IMR-90 (cell line): ENCODE results near the gene SYNE2. TPM values are rescaled to one million over a fixed set of nuclear protein-coding genes. Genes with fewer than 3 reads are reported as not detected.
"Not testable (repeated sequence)": the region's sequence is repeated elsewhere in the genome, so short reads cannot be mapped to it uniquely, and the experiment has no call there.

Experiments used
- ATAC-seq: fragments of 200-7000 bp; cut with Tn5 transposase; 2 replicates; pipeline ENCODE4 v1.9.1; 2020; ENCODE audit warnings: low read depth, mild to moderate bottlenecking, moderate library complexity
- BruUV-seq: library from RNA; stranded (reverse); fragments of 400-500 nt; replicated peaks from 2 replicates; lab custom pipeline; 2021; lab: Mats Ljungman, UMichigan
- CTCF ChIA-PET: fragments of 300-600 bp; formaldehyde crosslinking; extraction: SDS; loops from one replicate; lab custom pipeline; 2021; ENCODE audit warnings: antibody characterized with exemption; lab: Yijun Ruan, JAX
- POLR2A ChIA-PET: fragments of 300-600 bp; sonication (Branson Sonifier 250); formaldehyde crosslinking; loops from one replicate; lab custom pipeline; 2022; ENCODE audit warnings: antibody characterized with exemption; ENCODE audit not compliant: unreplicated experiment; lab: Charles Lee
- DNase-seq: peaks from one replicate; pipeline ENCODE4 v3.0.0; 2013
- H2AFZ ChIP-seq: replicated peaks from 2 replicates; pipeline ENCODE3; 2013; ENCODE audit warnings: low read length, mild to moderate bottlenecking; ENCODE audit not compliant: poor library complexity
- H2AK5ac ChIP-seq: 2 replicates; pipeline ENCODE4 v1.6.1; 2013; ENCODE audit warnings: low read depth, low read length, inconsistent platforms
- H2AK9ac ChIP-seq: replicated peaks from 2 replicates; pipeline ENCODE3; 2013; ENCODE audit warnings: mild to moderate bottlenecking, low read depth, low read length, moderate library complexity; ENCODE audit not compliant: poor library complexity
- H2BK120ac ChIP-seq: 2 replicates; pipeline ENCODE4 v1.6.1; 2013; ENCODE audit warnings: low read depth, low read length, inconsistent platforms
- H2BK15ac ChIP-seq: 3 replicates; pipeline ENCODE4 v1.6.1; 2013; ENCODE audit warnings: low read depth, low read length, inconsistent platforms
- H2BK20ac ChIP-seq: 2 replicates; pipeline ENCODE4 v1.6.1; 2013; ENCODE audit warnings: low read depth, mild to moderate bottlenecking, inconsistent platforms, low read length, moderate library complexity
- H2BK5ac ChIP-seq: 2 replicates; pipeline ENCODE4 v1.6.1; 2013; ENCODE audit warnings: mild to moderate bottlenecking, low read depth, low read length, inconsistent platforms; ENCODE audit not compliant: poor library complexity, severe bottlenecking
- H3K14ac ChIP-seq: replicated peaks from 2 replicates; pipeline ENCODE4 v1.6.1; 2013; ENCODE audit warnings: low read depth, low read length, inconsistent platforms
- H3K18ac ChIP-seq: 2 replicates; pipeline ENCODE4 v1.6.1; 2013; ENCODE audit warnings: low read depth, low read length, control low read depth
- H3K23ac ChIP-seq: 2 replicates; pipeline ENCODE4 v1.6.1; 2013; ENCODE audit warnings: low read depth, low read length, inconsistent platforms
- H3K27ac ChIP-seq: 2 replicates; pipeline ENCODE4 v1.5.1; 2013; ENCODE audit warnings: mild to moderate bottlenecking, control low read depth, low read length; ENCODE audit not compliant: insufficient read depth
- H3K27me3 ChIP-seq: 2 replicates; pipeline ENCODE4 v1.6.1; 2013; ENCODE audit warnings: low read length; ENCODE audit not compliant: control insufficient read depth, insufficient read depth
- H3K36me3 ChIP-seq: 2 replicates; pipeline ENCODE4 v1.6.1; 2013; ENCODE audit warnings: low read length, mixed read lengths; ENCODE audit not compliant: control insufficient read depth, insufficient read depth
- H3K4ac ChIP-seq: 2 replicates; pipeline ENCODE4 v1.6.1; 2013; ENCODE audit warnings: low read depth, low read length, inconsistent platforms
- H3K4me1 ChIP-seq: 2 replicates; pipeline ENCODE4 v1.6.1; 2013; ENCODE audit warnings: low read length, mixed read lengths; ENCODE audit not compliant: control insufficient read depth, insufficient read depth
- H3K4me2 ChIP-seq: 2 replicates; pipeline ENCODE4 v1.6.1; 2013; ENCODE audit warnings: low read depth, mild to moderate bottlenecking, control low read depth, low read length, moderate library complexity
- H3K4me3 ChIP-seq: 2 replicates; pipeline ENCODE4 v1.5.1; 2013; ENCODE audit warnings: low read depth, mild to moderate bottlenecking, control low read depth, low read length, moderate library complexity; ENCODE audit not compliant: insufficient read depth
- H3K56ac ChIP-seq: 2 replicates; pipeline ENCODE4 v1.6.1; 2013; ENCODE audit warnings: low read length, inconsistent platforms; ENCODE audit not compliant: insufficient read depth; ENCODE audit errors: extremely low read depth
- H3K79me1 ChIP-seq, 2 experiments: 2 replicates each; pipeline ENCODE4 v1.6.1; 2013; ENCODE audit warnings: low read length in 2 of 2, inconsistent platforms in 1 of 2, low read depth in 1 of 2
- H3K9ac ChIP-seq: 2 replicates; pipeline ENCODE4 v1.6.1; 2013; ENCODE audit warnings: low read depth, low read length, control low read depth
- H3K9me1 ChIP-seq: 2 replicates; pipeline ENCODE4 v1.6.1; 2013; ENCODE audit warnings: low read length, inconsistent platforms; ENCODE audit not compliant: insufficient read depth
- H3K9me3 ChIP-seq: 2 replicates; pipeline ENCODE4 v1.6.1; 2013; ENCODE audit warnings: low read length; ENCODE audit not compliant: control insufficient read depth, insufficient read depth
- H4K20me1 ChIP-seq: 2 replicates; pipeline ENCODE4 v1.6.1; 2013; ENCODE audit warnings: low read length, inconsistent platforms; ENCODE audit not compliant: insufficient read depth
- H4K5ac ChIP-seq: 2 replicates; pipeline ENCODE4 v1.6.1; 2013; ENCODE audit warnings: mild to moderate bottlenecking, low read depth, low read length, control low read depth
- H4K8ac ChIP-seq, 2 experiments: 2 replicates each; pipeline ENCODE4 v1.6.1; 2013; ENCODE audit warnings: low read depth in 2 of 2, low read length in 2 of 2, control low read depth in 1 of 2, inconsistent platforms in 1 of 2
- H4K91ac ChIP-seq: 2 replicates; pipeline ENCODE4 v1.6.1; 2013; ENCODE audit warnings: low read depth, low read length, inconsistent platforms; ENCODE audit not compliant: insufficient read depth
- WGBS, 2 experiments: methylation state at CpG; one replicate each; pipeline versions ENCODE4 v1.1.5 to v1.1.7; 2013; ENCODE audit warnings: missing lambda C conversion rate in 2 of 2; ENCODE audit not compliant: insufficient read length in 1 of 2; ENCODE audit errors: extremely low coverage in 2 of 2; 5-methylcytosine and 5-hydroxymethylcytosine counted together
- dilution Hi-C: fragments of 300-500 bp; cut with HindIII; formaldehyde crosslinking; loops from one replicate; pipeline ENCODE4 v1.14.3; 2018; ENCODE audit warnings: low sequenced_read_pairs; ENCODE audit not compliant: unreplicated experiment
- in situ Hi-C: fragments of 300-500 bp; cut with MboI; formaldehyde crosslinking; loops from 3 replicates; pipeline ENCODE4 v1.14.3; 2019; ENCODE audit warnings: low sequenced_read_pairs, inconsistent platforms, mixed read lengths
- intact Hi-C: fragments of 100-400 bp; cut with micrococcal nuclease; formaldehyde crosslinking; loops from 2 replicates; pipeline ENCODE4 v1.10.0; 2022
- polyA plus RNA-seq, 3 experiments: library from polyadenylated mRNA; depleted of rRNA; stranded (reverse); fragments of >200 nt; gene quantifications; 2 replicates each; pipeline ENCODE4 v1.2.3, GENCODE V29; 2012; ENCODE audit warnings: low replicate concordance in 1 of 3
- total RNA-seq: library from RNA; depleted of rRNA; stranded (reverse); fragments of >200 nt; gene quantifications from 2 replicates; pipeline ENCODE4 v1.2.3, GENCODE V29; 2012

The SYNE2 gene
- total and polyA plus RNA-seq, 2 of the 4 experiments (the other 2 are of a cell fraction), result 5.2 to 28.9 TPM

GRCh38 chr14:64037869-64038745 lies 185.3 kb downstream of the SYNE2 start:
- H3K9ac ChIP-seq, H3K4ac ChIP-seq, H2AFZ ChIP-seq, H4K20me1 ChIP-seq, H2BK120ac ChIP-seq, H2BK5ac ChIP-seq, H4K5ac ChIP-seq, H3K36me3 ChIP-seq, H2AK5ac ChIP-seq, H3K4me3 ChIP-seq, H3K4me1 ChIP-seq, H2BK15ac ChIP-seq, H2AK9ac ChIP-seq, H3K4me2 ChIP-seq, H3K9me1 ChIP-seq, CTCF ChIA-PET, H3K18ac ChIP-seq, ATAC-seq, H4K91ac ChIP-seq, intact Hi-C loops, BruUV-seq, H3K14ac ChIP-seq, H3K27me3 ChIP-seq, H3K9me3 ChIP-seq, POLR2A ChIA-PET, DNase-seq, in situ Hi-C loops, H3K23ac ChIP-seq, H3K79me1 ChIP-seq, H2BK20ac ChIP-seq, H4K8ac ChIP-seq, H3K56ac ChIP-seq, H3K27ac ChIP-seq: not testable (repeated sequence)
- 100% methylated on average over 6 of the region's 66 CpGs; no CpG with 5 or more reads in 1 of the 2 experiments for WGBS, 2 experiments
- dilution Hi-C loops, result loop anchor here (25.0 kb wide), 1 partner anchor 249 kb away; the partner anchor contains the start of gene ESR2
